ENCODE measurements around the gene COL25A1. TPM values are rescaled to one million over a fixed set of nuclear protein-coding genes. Genes with fewer than 3 reads are reported as not detected.
"Not testable (repeated sequence)": the region's sequence is repeated elsewhere in the genome, so short reads cannot be mapped to it uniquely, and the experiment has no call there.

COL25A1 gene
- total RNA-seq, 6 donors from 2014 or later: 0.15 to 0.79 (median 0.27) TPM; not detected in 2

GRCh38 chr4:108937066-108937465, 365.4 kb downstream of the COL25A1 start:
- H3K27me3 ChIP-seq: no peaks in the 10 kb centered on the region
- WGBS, 2 donors: 58 to 67% methylated on average over 5 of the region's 5 CpGs
- TF ChIP-seq CTCF (IDR thresholded peaks at IDR 0.05): no peak
- no peak for TF ChIP-seq POLR2A (IDR thresholded peaks at IDR 0.05)
- no peak for TF ChIP-seq POLR2AphosphoS5 (IDR thresholded peaks at IDR 0.05)
- no peak for TF ChIP-seq EP300 (IDR thresholded peaks at IDR 0.05)
- no peak overlapping the region for H3K27ac ChIP-seq
- DNase-seq (no peak), ATAC-seq (ENCODE audit: low FRiP score in 2 of 2) (no peak)
- no peaks in the 10 kb centered on the region for H3K4me1 ChIP-seq
- no peak overlapping the region for H3K4me3 ChIP-seq
- no peaks in the 10 kb centered on the region for H3K36me3 ChIP-seq
- no peaks in the 10 kb centered on the region for H3K9me3 ChIP-seq

GRCh38 chr4:108933925-108934324, 368.5 kb downstream of the COL25A1 start:
- not testable (repeated sequence) for H3K4me3 ChIP-seq; H3K27me3 ChIP-seq; DNase-seq; H3K4me1 ChIP-seq; ATAC-seq (ENCODE audit: low FRiP score in 2 of 2); H3K36me3 ChIP-seq; H3K9me3 ChIP-seq; H3K27ac ChIP-seq
- 97 to 98% methylated on average over 5 of the region's 5 CpGs for WGBS, 2 donors

- Histone ChIP-seq H3K9me3 (no peaks in the 10 kb centered on the region), H3K4me1 (no peaks in the 10 kb centered on the region), H3K27ac (no peak overlapping the region), H3K4me3 (no peak overlapping the region), H3K36me3 (no peaks in the 10 kb centered on the region), H3K27me3 (no peaks in the 10 kb centered on the region)
- 87 to 91% methylated on average over 3 of the region's 3 CpGs for WGBS, 2 donors
- TF ChIP-seq POLR2A (IDR thresholded peaks at IDR 0.05): no peak
- TF ChIP-seq EP300 (IDR thresholded peaks at IDR 0.05): no peak
- TF ChIP-seq POLR2AphosphoS5 (IDR thresholded peaks at IDR 0.05): no peak
- no peak for TF ChIP-seq CTCF (IDR thresholded peaks at IDR 0.05)
- ATAC-seq (ENCODE audit: low FRiP score in 2 of 2) (no peak), DNase-seq (no peak)
These were observed 369.4 kb downstream of the COL25A1 start for GRCh38 chr4:108933046-108933445.

GRCh38 chr4:108931926-108932325, 370.5 kb downstream of the COL25A1 start:
- WGBS, 2 donors: 37 to 91% methylated on average over 1 of the region's 1 CpG
- TF ChIP-seq EP300 (IDR thresholded peaks at IDR 0.05) (no peak), POLR2AphosphoS5 (IDR thresholded peaks at IDR 0.05) (no peak), POLR2A (IDR thresholded peaks at IDR 0.05) (no peak), CTCF (IDR thresholded peaks at IDR 0.05) (no peak)
- H3K9me3 ChIP-seq: no peaks in the 10 kb centered on the region
- H3K36me3 ChIP-seq: no peaks in the 10 kb centered on the region
- ATAC-seq (ENCODE audit: low FRiP score in 2 of 2): no peak
- no peaks in the 10 kb centered on the region for H3K27me3 ChIP-seq
- no peak for DNase-seq
- no peaks in the 10 kb centered on the region for H3K4me1 ChIP-seq
- H3K4me3 ChIP-seq: no peak overlapping the region
- H3K27ac ChIP-seq: no peak overlapping the region

- Histone ChIP-seq H3K27ac (no peak overlapping the region), H3K36me3 (no peaks in the 10 kb centered on the region), H3K4me3 (no peak overlapping the region), H3K4me1 (no peaks in the 10 kb centered on the region), H3K9me3 (no peaks in the 10 kb centered on the region), H3K27me3 (no peaks in the 10 kb centered on the region)
- ATAC-seq (ENCODE audit: low FRiP score in 2 of 2) (peak in 1 of 2 donors; percentile 49), DNase-seq (no peak)
- TF ChIP-seq POLR2AphosphoS5 (IDR thresholded peaks at IDR 0.05) (no peak), CTCF (IDR thresholded peaks at IDR 0.05) (no peak), EP300 (IDR thresholded peaks at IDR 0.05) (no peak), POLR2A (IDR thresholded peaks at IDR 0.05) (no peak)
These were observed 372.3 kb downstream of the COL25A1 start for GRCh38 chr4:108930186-108930585.

Measured in upper lobe of left lung (tissue), 6 donors.